ENCODE measurements around the gene GLUD1. TPM values are rescaled to one million over a fixed set of nuclear protein-coding genes. Genes with fewer than 3 reads are reported as not detected.
"Not testable (repeated sequence)": the region's sequence is repeated elsewhere in the genome, so short reads cannot be mapped to it uniquely, and the experiment has no call there.

Gene GLUD1
- 10 to 100 TPM; 62.5 to 64.4 TPM for total RNA-seq
- polyA plus RNA-seq (ENCODE audit: insufficient read depth, low read depth, low replicate concordance), result 51.9 TPM
- long read RNA-seq, donor 1, transcript GLUD1-201 (13 exons, 3,039 nt), result major isoform, 38 of 81 reads
- long read RNA-seq, donor 1, partial matches to known transcripts, result 41 of 81 reads
- long read RNA-seq, donor 1, other reads (novel, unspliced or antisense), result 0 of 81 reads
- long read RNA-seq, donor 2, transcript GLUD1-201 (13 exons, 3,039 nt), result major isoform, 21 of 38 reads
- long read RNA-seq, donor 2, partial matches to known transcripts, result 15 of 38 reads
- long read RNA-seq, donor 2, other reads (novel, unspliced or antisense), result 0 of 38 reads

GRCh38 chr10:87094373-87095235, at the start of gene GLUD1, which contains the start of gene SHLD2:
TSS of gene GLUD1 (minus strand) at chr10:87094843. CDS start at chr10:87094769, 74 bp downstream.
TSS of gene SHLD2 (plus strand) at chr10:87095206. CDS start at chr10:87151355, 56,149 bp downstream.
- DNase-seq, result peak; percentile 92
- TF ChIP-seq POLR2A (IDR thresholded peaks at IDR 0.05) (no peak), CTCF (IDR thresholded peaks at IDR 0.05) (peak in 1 of 3 experiments; percentile 2)
- no peaks in the 10 kb centered on the region for H3K36me3 ChIP-seq (ENCODE audit: low read depth, missing control alignments)
- WGBS, 2 donors, result 1% methylated on average over 58 of the region's 111 CpGs; no CpG with 5 or more reads in 1 of the 2 donors
- H3K27me3 ChIP-seq, result no peaks in the 10 kb centered on the region
- H3K27ac ChIP-seq, result peak within 1 kb of the TSS; percentile 92 to 97
- H3K4me1 ChIP-seq, result peaks cover 10% of the 10 kb centered on the region
- H3K9me3 ChIP-seq, result no peaks in the 10 kb centered on the region
- intact Hi-C loops (cut with DNase I; ENCODE audit: low total_unique reads), result loop anchor here (10.0 kb wide), 1 partner anchor 120 kb away; no protein-coding TSS in a partner anchor
- H3K4me3 ChIP-seq, result peak within 1 kb of the TSS; percentile 88 to 92

GRCh38 chr10:87143109-87143418, 48.4 kb upstream of the GLUD1 start:
- H3K27me3 ChIP-seq; H3K36me3 ChIP-seq (ENCODE audit: low read depth, missing control alignments); H3K9me3 ChIP-seq; H3K4me3 ChIP-seq; H3K27ac ChIP-seq; intact Hi-C loops (cut with DNase I; ENCODE audit: low total_unique reads); H3K4me1 ChIP-seq; DNase-seq: not testable (repeated sequence)
- WGBS, 2 donors, result 94% methylated on average over 6 of the region's 6 CpGs

GRCh38 chr10:87142230-87143108, 47.8 kb upstream of the GLUD1 start:
- H3K27me3 ChIP-seq; H3K4me1 ChIP-seq; H3K27ac ChIP-seq; intact Hi-C loops (cut with DNase I; ENCODE audit: low total_unique reads); H3K4me3 ChIP-seq; H3K36me3 ChIP-seq (ENCODE audit: low read depth, missing control alignments); H3K9me3 ChIP-seq: not testable (repeated sequence)
- peak; percentile 30 for DNase-seq
- WGBS, 2 donors, result 51 to 55% methylated on average over 4 to 5 of the region's 5 CpGs

GRCh38 chr10:87137478-87137877, 42.8 kb upstream of the GLUD1 start:
- H3K4me3 ChIP-seq; H3K9me3 ChIP-seq; H3K27me3 ChIP-seq; DNase-seq; H3K36me3 ChIP-seq (ENCODE audit: low read depth, missing control alignments); intact Hi-C loops (cut with DNase I; ENCODE audit: low total_unique reads); H3K27ac ChIP-seq; H3K4me1 ChIP-seq: not testable (repeated sequence)

GRCh38 chr10:87134440-87134839, 39.8 kb upstream of the GLUD1 start:
- H3K9me3 ChIP-seq; H3K36me3 ChIP-seq (ENCODE audit: low read depth, missing control alignments); H3K4me3 ChIP-seq; H3K4me1 ChIP-seq; H3K27me3 ChIP-seq; DNase-seq; intact Hi-C loops (cut with DNase I; ENCODE audit: low total_unique reads); H3K27ac ChIP-seq: not testable (repeated sequence)
- 70 to 81% methylated on average over 2 of the region's 2 CpGs for WGBS, 2 donors

GRCh38 chr10:87133936-87134335, 39.3 kb upstream of the GLUD1 start:
- intact Hi-C loops (cut with DNase I; ENCODE audit: low total_unique reads); H3K4me1 ChIP-seq; H3K4me3 ChIP-seq; DNase-seq; H3K9me3 ChIP-seq; H3K27ac ChIP-seq; H3K36me3 ChIP-seq (ENCODE audit: low read depth, missing control alignments); H3K27me3 ChIP-seq: not testable (repeated sequence)
- 65 to 81% methylated on average over 2 of the region's 2 CpGs for WGBS, 2 donors

GRCh38 chr10:87132176-87132575, 37.5 kb upstream of the GLUD1 start:
- H3K9me3 ChIP-seq; H3K27ac ChIP-seq; H3K4me3 ChIP-seq; intact Hi-C loops (cut with DNase I; ENCODE audit: low total_unique reads); H3K27me3 ChIP-seq; H3K36me3 ChIP-seq (ENCODE audit: low read depth, missing control alignments); H3K4me1 ChIP-seq: not testable (repeated sequence)
- DNase-seq, result peak; percentile 25

- intact Hi-C loops (cut with DNase I; ENCODE audit: low total_unique reads); DNase-seq; H3K4me1 ChIP-seq; H3K9me3 ChIP-seq; H3K4me3 ChIP-seq; H3K27ac ChIP-seq; H3K27me3 ChIP-seq; H3K36me3 ChIP-seq (ENCODE audit: low read depth, missing control alignments): not testable (repeated sequence)
- WGBS, 2 donors, result 67 to 81% methylated on average over 3 of the region's 3 CpGs
Observed at GRCh38 chr10:87127607-87128156, 33.0 kb upstream of the GLUD1 start.

GRCh38 chr10:87127048-87127447, 32.4 kb upstream of the GLUD1 start:
- DNase-seq; H3K4me3 ChIP-seq; H3K27ac ChIP-seq; intact Hi-C loops (cut with DNase I; ENCODE audit: low total_unique reads); H3K36me3 ChIP-seq (ENCODE audit: low read depth, missing control alignments); H3K4me1 ChIP-seq; H3K9me3 ChIP-seq; H3K27me3 ChIP-seq: not testable (repeated sequence)
- WGBS, 2 donors, result 61 to 80% methylated on average over 1 to 2 of the region's 2 CpGs

- H3K27me3 ChIP-seq; DNase-seq; H3K9me3 ChIP-seq; H3K27ac ChIP-seq; H3K4me3 ChIP-seq; H3K36me3 ChIP-seq (ENCODE audit: low read depth, missing control alignments); H3K4me1 ChIP-seq; intact Hi-C loops (cut with DNase I; ENCODE audit: low total_unique reads): not testable (repeated sequence)
- 96 to 100% methylated on average over 2 to 3 of the region's 4 CpGs for WGBS, 2 donors
Observed at GRCh38 chr10:87123351-87123750, 28.7 kb upstream of the GLUD1 start.

Measured in testis (tissue), 5 donors.